Suprapubic skin (tissue), 4 donors: ENCODE data around the gene SHISA9.

ENCODE experiments used
- POLR2A ChIP-seq, 2 donors: fragments of 450-650 bp; IDR thresholded peaks; one replicate each; pipeline ENCODE4 v1.6.1; 2017; ENCODE audit warnings: antibody characterized with exemption in 2 of 2, mild to moderate bottlenecking in 2 of 2, moderate library complexity in 2 of 2
- POLR2AphosphoS5 ChIP-seq, 3 donors: sonication (generic); formaldehyde crosslinking; IDR thresholded peaks; one replicate each; pipeline ENCODE4 v1.6.1; 2017; ENCODE audit warnings: antibody characterized with exemption in 3 of 3

GRCh38 chr16:13206606-13207005 lies 305.2 kb downstream of the SHISA9 start:
- TF ChIP-seq POLR2AphosphoS5 (IDR thresholded peaks at IDR 0.05) (no peak), POLR2A (IDR thresholded peaks at IDR 0.05) (no peak)
